NCI-H2196 treated with DMSO at 0.1 percent for 48 hours (cell line): ENCODE measurements around the gene NDUFV2.
A peak's percentile ranks its signal among the peaks of the same experiment; 100 is the strongest.

Source experiments
- DNase-seq: peaks from one replicate; lab custom pipeline; 2025; ENCODE audit not compliant: unreplicated experiment; lab: John Stamatoyannopoulos, UW

Gene NDUFV2

GRCh38 chr18:9115984-9116383 lies 13.5 kb downstream of the NDUFV2 start:
- no peak for DNase-seq

GRCh38 chr18:9117980-9118841 lies 15.7 kb downstream of the NDUFV2 start:
- DNase-seq = no peak

GRCh38 chr18:9120796-9121195 lies 18.3 kb downstream of the NDUFV2 start:
- no peak for DNase-seq

GRCh38 chr18:9123520-9123919 lies 21.0 kb downstream of the NDUFV2 start:
- DNase-seq = no peak

GRCh38 chr18:9124824-9125223 lies 22.3 kb downstream of the NDUFV2 start:
- no peak for DNase-seq

GRCh38 chr18:9126337-9126736 lies 23.8 kb downstream of the NDUFV2 start:
- no peak for DNase-seq

GRCh38 chr18:9130195-9130594 lies 27.7 kb downstream of the NDUFV2 start:
- no peak for DNase-seq

GRCh38 chr18:9130806-9131205 lies 28.3 kb downstream of the NDUFV2 start:
- DNase-seq = no peak

- no peak for DNase-seq
Observed at GRCh38 chr18:9132628-9133027, 30.1 kb downstream of the NDUFV2 start.

- DNase-seq = no peak
Observed at GRCh38 chr18:9133225-9133624, 30.7 kb downstream of the NDUFV2 start.

GRCh38 chr18:9135081-9135911 lies 32.8 kb downstream of the NDUFV2 start:
- DNase-seq = no peak

- peak; percentile 83 for DNase-seq
Observed at GRCh38 chr18:9135912-9136314, 33.4 kb downstream of the NDUFV2 start.

GRCh38 chr18:9136315-9137155 lies 34.0 kb downstream of the NDUFV2 start, which contains the start of gene ANKRD12:
Gene ANKRD12, plus strand, starts transcription at chr18:9136781. Its CDS starts 45,652 bp downstream, at chr18:9182433.
- peak; percentile 97 for DNase-seq

GRCh38 chr18:9137168-9138066 lies 34.9 kb downstream of the NDUFV2 start:
- DNase-seq = peak; percentile 67

GRCh38 chr18:9139400-9140039 lies 37.0 kb downstream of the NDUFV2 start:
- no peak for DNase-seq

GRCh38 chr18:9140381-9140780 lies 37.9 kb downstream of the NDUFV2 start:
- no peak for DNase-seq

- no peak for DNase-seq
Observed at GRCh38 chr18:9140984-9141383, 38.5 kb downstream of the NDUFV2 start.

- no peak for DNase-seq
Observed at GRCh38 chr18:9146224-9146623, 43.7 kb downstream of the NDUFV2 start.

GRCh38 chr18:9147440-9148202 lies 45.1 kb downstream of the NDUFV2 start:
- DNase-seq = peak; percentile 71
